Peyer's patch (tissue), 4 donors: ENCODE data around the gene TAS2R31.

Experiments used
- CTCF ChIP-seq, 6 experiments: fragments of 450-650 bp in 4 of 6; fragments of 200-600 bp in 2 of 6; sonication (generic) in 1 of 6; IDR thresholded peaks; one replicate each; pipeline ENCODE4 v1.5.1; 2017 to 2019; ENCODE audit warnings: antibody characterized with exemption in 6 of 6, mild to moderate bottlenecking in 3 of 6, moderate library complexity in 1 of 6
- POLR2A ChIP-seq, 2 donors: fragments of 450-650 bp; IDR thresholded peaks; one replicate each; pipeline ENCODE4 v1.5.1; 2017; ENCODE audit warnings: antibody characterized with exemption in 2 of 2, mild to moderate bottlenecking in 2 of 2, moderate library complexity in 2 of 2

GRCh38 chr12:11071414-11071813 lies 40.2 kb upstream of the TAS2R31 start:
- TF ChIP-seq POLR2A (IDR thresholded peaks at IDR 0.05) (no peak), CTCF (IDR thresholded peaks at IDR 0.05) (no peak)
